ENCODE measurements around the gene PSMB3. TPM values are rescaled to one million over a fixed set of nuclear protein-coding genes. Genes with fewer than 3 reads are reported as not detected.

PSMB3 gene
- total RNA-seq, 2 experiments from 2014 or later = 231 to 348 TPM

DNA sequence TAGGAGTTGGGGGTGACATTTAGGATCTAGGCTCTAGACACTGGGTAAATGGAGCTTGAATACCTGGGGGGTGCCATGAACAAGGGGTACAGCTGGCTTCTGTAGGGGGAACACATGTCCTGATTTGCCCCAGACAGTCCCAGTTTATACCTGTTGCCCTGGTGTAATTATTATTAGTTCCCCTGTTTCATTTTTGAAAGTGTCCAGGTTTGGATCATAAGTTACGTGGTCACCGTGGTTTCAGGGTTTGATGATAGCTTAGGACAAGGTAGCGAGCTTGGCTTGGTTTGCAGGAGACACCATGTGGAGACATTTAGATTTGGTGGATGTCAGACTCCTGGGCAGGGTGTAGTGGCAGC is 42.0 kb upstream of the PSMB3 start:
- Histone ChIP-seq H3K79me2 (ENCODE audit: insufficient read depth, low read depth, low read length) (peaks cover 27% of the 10 kb centered on the region), H3K27ac (ENCODE audit: low read depth, low read length, poor library complexity, severe bottlenecking) (no peak overlapping the region), H4K20me1 (ENCODE audit: insufficient read depth, low read length) (peaks cover 12% of the 10 kb centered on the region; the same call in 1 of the 2 replicates), H2AFZ (ENCODE audit: low read length) (no peak overlapping the region), H3K36me3 (ENCODE audit: insufficient read depth, low read length) (peaks cover 84% of the 10 kb centered on the region), H3K4me1 (ENCODE audit: insufficient read depth, low read length, poor library complexity, severe bottlenecking) (peaks cover 21% of the 10 kb centered on the region), H3K9me3 (ENCODE audit: low read length) (no peaks in the 10 kb centered on the region), H3K4me3 (ENCODE audit: low read depth, low read length, poor library complexity, severe bottlenecking) (no peak overlapping the region), H3K4me2 (ENCODE audit: low read length) (no peak overlapping the region), H3K9me2 (ENCODE audit: insufficient read depth, low read length) (no peaks in the 10 kb centered on the region)
- CTCF ChIA-PET (ENCODE audit: unreplicated experiment) = no interaction called here
- no TSS peak for BruUV-seq (replicated peaks)
- TF ChIP-seq, protein P1, sequence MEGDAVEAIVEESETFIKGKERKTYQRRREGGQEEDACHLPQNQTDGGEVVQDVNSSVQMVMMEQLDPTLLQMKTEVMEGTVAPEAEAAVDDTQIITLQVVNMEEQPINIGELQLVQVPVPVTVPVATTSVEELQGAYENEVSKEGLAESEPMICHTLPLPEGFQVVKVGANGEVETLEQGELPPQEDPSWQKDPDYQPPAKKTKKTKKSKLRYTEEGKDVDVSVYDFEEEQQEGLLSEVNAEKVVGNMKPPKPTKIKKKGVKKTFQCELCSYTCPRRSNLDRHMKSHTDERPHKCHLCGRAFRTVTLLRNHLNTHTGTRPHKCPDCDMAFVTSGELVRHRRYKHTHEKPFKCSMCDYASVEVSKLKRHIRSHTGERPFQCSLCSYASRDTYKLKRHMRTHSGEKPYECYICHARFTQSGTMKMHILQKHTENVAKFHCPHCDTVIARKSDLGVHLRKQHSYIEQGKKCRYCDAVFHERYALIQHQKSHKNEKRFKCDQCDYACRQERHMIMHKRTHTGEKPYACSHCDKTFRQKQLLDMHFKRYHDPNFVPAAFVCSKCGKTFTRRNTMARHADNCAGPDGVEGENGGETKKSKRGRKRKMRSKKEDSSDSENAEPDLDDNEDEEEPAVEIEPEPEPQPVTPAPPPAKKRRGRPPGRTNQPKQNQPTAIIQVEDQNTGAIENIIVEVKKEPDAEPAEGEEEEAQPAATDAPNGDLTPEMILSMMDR (conservative IDR thresholded peaks at IDR 0.05; ENCODE audit: low read length) = no peak
- no peak for TF ChIP-seq EZH2phosphoT487 (IDR thresholded peaks at IDR 0.05; ENCODE audit: borderline replicate concordance, low read depth, low read length)
- intact Hi-C loops (cut with micrococcal nuclease; ENCODE audit: unreplicated experiment) = no loop called here
- POLR2A ChIA-PET = interaction anchor here (0.6 to 1.1 kb wide), 2 partner anchors 16 to 169 kb away, joined by 3 read pairs; no protein-coding TSS in a partner anchor
- DNase-seq (ENCODE audit: low spot score) = no peak

DNA sequence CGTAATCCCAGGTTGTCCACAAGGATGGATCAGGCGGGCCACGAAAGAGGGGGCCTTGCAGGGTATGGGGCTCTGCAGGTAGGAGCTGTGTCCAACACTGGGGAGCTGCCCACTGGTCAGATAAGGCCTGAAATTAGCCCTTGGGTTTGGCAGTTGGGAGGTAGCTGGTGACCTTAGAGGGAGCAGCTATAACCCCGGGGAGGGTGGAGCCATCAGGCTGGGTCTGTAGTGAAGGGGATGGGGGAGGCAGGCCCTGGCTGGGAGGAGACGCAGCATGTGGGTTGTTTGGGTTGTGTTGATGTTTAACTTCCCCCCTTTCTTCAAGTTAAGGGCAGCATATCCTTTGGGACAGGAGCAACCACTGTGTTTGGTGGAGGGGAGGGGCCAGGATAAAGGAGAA is 41.6 kb upstream of the PSMB3 start:
- ChIA-PET CTCF (ENCODE audit: unreplicated experiment) (no interaction called here), POLR2A (interaction anchor here (0.6 kb wide), 1 partner anchor 168 kb away, joined by 3 read pairs; no protein-coding TSS in a partner anchor)
- BruUV-seq (replicated peaks) = no TSS peak
- TF ChIP-seq EZH2phosphoT487 (IDR thresholded peaks at IDR 0.05; ENCODE audit: borderline replicate concordance, low read depth, low read length) = no peak
- H3K4me3 ChIP-seq (ENCODE audit: low read depth, low read length, poor library complexity, severe bottlenecking) = no peak overlapping the region
- no peak overlapping the region for H2AFZ ChIP-seq (ENCODE audit: low read length)
- no peaks in the 10 kb centered on the region for H3K9me3 ChIP-seq (ENCODE audit: low read length)
- H4K20me1 ChIP-seq (ENCODE audit: insufficient read depth, low read length) = peaks cover 12% of the 10 kb centered on the region; the same call in 1 of the 2 replicates
- H3K4me2 ChIP-seq (ENCODE audit: low read length) = no peak overlapping the region
- peaks cover 88% of the 10 kb centered on the region for H3K36me3 ChIP-seq (ENCODE audit: insufficient read depth, low read length)
- intact Hi-C loops (cut with micrococcal nuclease; ENCODE audit: unreplicated experiment) = no loop called here
- H3K4me1 ChIP-seq (ENCODE audit: insufficient read depth, low read length, poor library complexity, severe bottlenecking) = peaks cover 25% of the 10 kb centered on the region
- no peaks in the 10 kb centered on the region for H3K9me2 ChIP-seq (ENCODE audit: insufficient read depth, low read length)
- peaks cover 23% of the 10 kb centered on the region for H3K79me2 ChIP-seq (ENCODE audit: insufficient read depth, low read depth, low read length)
- DNase-seq (ENCODE audit: low spot score) = no peak
- no peak overlapping the region for H3K27ac ChIP-seq (ENCODE audit: low read depth, low read length, poor library complexity, severe bottlenecking)

DNA sequence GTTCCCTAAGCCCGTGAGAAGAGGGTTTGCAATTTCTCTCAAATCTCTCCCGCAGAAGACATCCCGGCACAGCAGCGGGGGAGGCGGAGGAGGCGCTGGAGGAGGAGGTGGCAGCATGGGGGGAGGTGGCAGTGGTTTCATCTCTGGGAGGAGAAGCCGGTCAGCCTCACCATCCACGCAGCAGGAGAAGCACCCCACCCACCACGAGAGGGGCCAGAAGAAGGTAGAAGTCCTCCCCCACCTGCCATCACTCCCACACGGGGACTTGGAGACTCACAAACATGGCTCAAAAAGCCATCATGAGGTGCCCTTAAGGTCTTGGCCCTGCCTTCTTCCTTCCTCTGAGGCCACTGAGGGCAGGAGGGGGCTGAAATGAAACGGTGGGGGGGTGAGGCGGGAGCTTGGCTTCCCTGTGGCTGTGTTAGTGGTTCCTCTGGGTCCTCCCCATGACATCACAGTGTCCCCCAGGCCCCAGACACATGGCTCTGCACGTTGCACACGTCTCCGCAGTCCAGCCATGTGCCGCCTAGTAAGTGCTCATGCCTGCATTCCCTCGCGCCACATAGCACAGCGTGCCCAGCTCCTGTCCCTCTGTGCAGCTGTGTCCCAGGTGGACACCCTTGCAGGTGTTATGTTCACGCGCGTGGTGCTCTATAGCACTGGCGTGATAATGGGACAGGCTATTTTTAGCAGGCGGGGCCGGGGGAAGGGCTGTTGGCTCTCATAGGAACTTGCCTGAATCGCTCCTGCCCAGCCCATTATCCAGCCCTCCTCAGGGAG is 40.6 kb upstream of the PSMB3 start:
- no peak overlapping the region for H3K27ac ChIP-seq (ENCODE audit: low read depth, low read length, poor library complexity, severe bottlenecking)
- H3K4me3 ChIP-seq (ENCODE audit: low read depth, low read length, poor library complexity, severe bottlenecking) = no peak overlapping the region
- peaks cover 4% of the 10 kb centered on the region; the same call in 1 of the 2 replicates for H4K20me1 ChIP-seq (ENCODE audit: insufficient read depth, low read length)
- CTCF ChIA-PET (ENCODE audit: unreplicated experiment) = no interaction called here
- no peak for TF ChIP-seq EZH2phosphoT487 (IDR thresholded peaks at IDR 0.05; ENCODE audit: borderline replicate concordance, low read depth, low read length)
- TF ChIP-seq, protein P1 (conservative IDR thresholded peaks at IDR 0.05; ENCODE audit: low read length) = no peak
- BruUV-seq (replicated peaks) = no TSS peak
- H3K9me3 ChIP-seq (ENCODE audit: low read length) = no peaks in the 10 kb centered on the region
- intact Hi-C loops (cut with micrococcal nuclease; ENCODE audit: unreplicated experiment) = no loop called here
- no peak overlapping the region for H3K4me2 ChIP-seq (ENCODE audit: low read length)
- peaks cover 98% of the 10 kb centered on the region for H3K36me3 ChIP-seq (ENCODE audit: insufficient read depth, low read length)
- H2AFZ ChIP-seq (ENCODE audit: low read length) = no peak overlapping the region
- H3K4me1 ChIP-seq (ENCODE audit: insufficient read depth, low read length, poor library complexity, severe bottlenecking) = peaks cover 22% of the 10 kb centered on the region
- no peaks in the 10 kb centered on the region for H3K9me2 ChIP-seq (ENCODE audit: insufficient read depth, low read length)
- no peak for DNase-seq (ENCODE audit: low spot score)
- POLR2A ChIA-PET = no interaction called here
- H3K79me2 ChIP-seq (ENCODE audit: insufficient read depth, low read depth, low read length) = peaks cover 13% of the 10 kb centered on the region; the same call in 1 of the 2 replicates
